GM23338 (cell line): ENCODE data around the gene NEK2. TPM values are rescaled to one million over a fixed set of nuclear protein-coding genes. Genes with fewer than 3 reads are reported as not detected.

Experiments used
- ATAC-seq: fragments of 200-7000 bp; cut with Tn5 transposase; 3 replicates; pipeline ENCODE4 v1.9.1; 2020
- DNase-seq: peaks from one replicate; pipeline ENCODE4 v3.0.0-alpha.2; 2015; ENCODE audit warnings: low spot score
- H2AFZ ChIP-seq: fragments of 200-600 bp; sonication (generic); 2 replicates; pipeline ENCODE4 v1.8.0; 2016; ENCODE audit warnings: antibody characterized with exemption, mild to moderate bottlenecking, moderate library complexity
- H3F3A ChIP-seq: fragments of 200-600 bp; sonication (generic); replicated peaks from 2 replicates; pipeline ENCODE4 v1.8.0; 2017; ENCODE audit warnings: antibody characterized with exemption, mixed run types, low read depth
- H3K27ac ChIP-seq: fragments of 200-600 bp; sonication (generic); 2 replicates; pipeline ENCODE4 v1.6.1; 2016; ENCODE audit warnings: low read depth
- H3K27me3 ChIP-seq: fragments of 200-600 bp; sonication (generic); 2 replicates; pipeline ENCODE4 v1.8.0; 2016; ENCODE audit warnings: mild to moderate bottlenecking, mixed run types, moderate library complexity; ENCODE audit not compliant: insufficient read depth
- H3K36me3 ChIP-seq: fragments of 200-600 bp; sonication (generic); 2 replicates; pipeline ENCODE4 v1.8.0; 2016; ENCODE audit warnings: mild to moderate bottlenecking; ENCODE audit not compliant: insufficient read depth
- H3K4me1 ChIP-seq: fragments of 200-600 bp; sonication (generic); 2 replicates; pipeline ENCODE4 v1.8.0; 2016; ENCODE audit warnings: mild to moderate bottlenecking, moderate library complexity; ENCODE audit not compliant: insufficient read depth
- H3K4me2 ChIP-seq: fragments of 200-600 bp; sonication (generic); 2 replicates; pipeline ENCODE4 v1.7.1; 2017; ENCODE audit warnings: mixed run types
- H3K4me3 ChIP-seq: fragments of 200-600 bp; sonication (generic); 2 replicates; pipeline ENCODE4 v1.6.1; 2016; ENCODE audit warnings: mixed run types
- H3K79me2 ChIP-seq: fragments of 200-600 bp; sonication (generic); replicated peaks from 2 replicates; pipeline ENCODE4 v1.8.0; 2017; ENCODE audit warnings: mild to moderate bottlenecking; ENCODE audit not compliant: insufficient read depth
- H3K9me2 ChIP-seq: fragments of 200-600 bp; sonication (generic); 2 replicates; pipeline ENCODE4 v1.8.0; 2017; ENCODE audit not compliant: insufficient read depth
- H4K20me1 ChIP-seq: fragments of 200-600 bp; sonication (generic); replicated peaks from 2 replicates; pipeline ENCODE4 v1.8.0; 2017; ENCODE audit warnings: mild to moderate bottlenecking; ENCODE audit not compliant: insufficient read depth
- H3K27ac Mint-ChIP-seq: 2 replicates; pipeline ENCODE4 v1.8.0; 2020; ENCODE audit warnings: inconsistent platforms, mild to moderate bottlenecking, moderate library complexity, mixed read lengths
- H3K27me3 Mint-ChIP-seq: 3 replicates; pipeline ENCODE4 v1.8.0; 2022; ENCODE audit warnings: low read depth, mild to moderate bottlenecking, moderate library complexity, mixed read lengths, inconsistent platforms; ENCODE audit not compliant: insufficient read depth, poor library complexity
- H3K36me3 Mint-ChIP-seq: 3 replicates; pipeline ENCODE4 v1.8.0; 2021; ENCODE audit warnings: low read depth, mild to moderate bottlenecking, inconsistent platforms, moderate library complexity, mixed read lengths
- H3K4me1 Mint-ChIP-seq: 3 replicates; pipeline ENCODE4 v1.8.0; 2020; ENCODE audit warnings: mild to moderate bottlenecking, inconsistent platforms, mixed read lengths
- H3K4me3 Mint-ChIP-seq: 3 replicates; pipeline ENCODE4 v1.8.0; 2021; ENCODE audit warnings: moderate library complexity, mild to moderate bottlenecking, inconsistent platforms, mixed read lengths
- H3K9me3 Mint-ChIP-seq: 3 replicates; pipeline ENCODE4 v1.8.0; 2020; ENCODE audit warnings: moderate library complexity, mild to moderate bottlenecking, inconsistent platforms, mixed read lengths
- CREB1 ChIP-seq: fragments of 250-450 bp; sonication (Bioruptor Pico); IDR thresholded peaks from 2 replicates; pipeline ENCODE4 v1.5.0; 2020; ENCODE audit warnings: low read depth, mild to moderate bottlenecking, moderate library complexity
- CTCF ChIP-seq, 2 experiments: fragments of 200-600 bp in 1 of 2; sonication (generic) in 1 of 2; conservative IDR thresholded peaks; 2 replicates each; pipeline versions ENCODE4 v1.5.1 to v1.6.1; 2016 to 2017; ENCODE audit warnings: antibody characterized with exemption in 2 of 2, low read depth in 2 of 2, mild to moderate bottlenecking in 2 of 2, moderate library complexity in 1 of 2
- ETS1 ChIP-seq: IDR thresholded peaks from 2 replicates; pipeline ENCODE4 v1.6.1; 2016; ENCODE audit warnings: antibody characterized with exemption
- EZH2 ChIP-seq: fragments of 200-600 bp; sonication (generic); IDR thresholded peaks from one replicate; pipeline ENCODE4 v1.8.0; 2017; ENCODE audit warnings: antibody characterized with exemption, mild to moderate bottlenecking, low read depth; ENCODE audit not compliant: unreplicated experiment
- EZH2phosphoT487 ChIP-seq: fragments of 200-600 bp; sonication (generic); IDR thresholded peaks from one replicate; pipeline ENCODE4 v1.8.1; 2018; ENCODE audit warnings: antibody characterized with exemption; ENCODE audit not compliant: unreplicated experiment
- JUNB ChIP-seq: IDR thresholded peaks from one replicate; pipeline ENCODE4 v1.6.1; 2016; ENCODE audit warnings: antibody characterized with exemption; ENCODE audit not compliant: unreplicated experiment
- NANOG ChIP-seq: IDR thresholded peaks from 2 replicates; pipeline ENCODE4 v1.6.1; 2016; ENCODE audit warnings: antibody characterized with exemption, borderline replicate concordance
- POLR2AphosphoS5 ChIP-seq: IDR thresholded peaks from 2 replicates; pipeline ENCODE4 v1.6.1; 2016; ENCODE audit warnings: antibody characterized with exemption, low read depth
- STAT1 ChIP-seq: IDR thresholded peaks from one replicate; pipeline ENCODE4 v1.6.1; 2016; ENCODE audit warnings: antibody characterized with exemption; ENCODE audit not compliant: unreplicated experiment
- ZNF114 ChIP-seq: fragments of 250-450 bp; sonication (Bioruptor Pico); IDR thresholded peaks from 2 replicates; pipeline ENCODE4 v1.5.0; 2020; ENCODE audit warnings: mild to moderate bottlenecking, moderate library complexity
- ZNF331 ChIP-seq: fragments of 250-450 bp; sonication (Bioruptor Pico); IDR thresholded peaks from 2 replicates; pipeline ENCODE4 v1.5.0; 2020; ENCODE audit warnings: low read depth, mild to moderate bottlenecking, moderate library complexity
- polyA plus RNA-seq: library from polyadenylated mRNA; unstranded; fragments of >200 nt; fragmentation: Nextera tagmentation; extraction: Ambion mirVana; gene quantifications from 2 replicates; pipeline ENCODE4 v1.2.1, GENCODE V29; 2016
- total RNA-seq: library from RNA; depleted of rRNA; stranded (reverse); fragments of >200 nt; shearing (Covaris generic); gene quantifications from 2 replicates; pipeline ENCODE4 v1.2.3, GENCODE V29; 2014
- TF ChIP-seq, protein P1 (sequence below): fragments of 250-450 bp; sonication (Bioruptor Pico); IDR thresholded peaks from 2 replicates; pipeline ENCODE4 v1.5.0; 2020; ENCODE audit warnings: mild to moderate bottlenecking, moderate library complexity
- TF ChIP-seq, protein P2 (sequence below): IDR thresholded peaks from one replicate; pipeline ENCODE4 v1.6.1; 2018; ENCODE audit warnings: antibody characterized with exemption; ENCODE audit not compliant: unreplicated experiment

Gene NEK2
- total and polyA plus RNA-seq, 2 experiments from 2014 or later = 17.0 to 24.9 TPM

DNA sequence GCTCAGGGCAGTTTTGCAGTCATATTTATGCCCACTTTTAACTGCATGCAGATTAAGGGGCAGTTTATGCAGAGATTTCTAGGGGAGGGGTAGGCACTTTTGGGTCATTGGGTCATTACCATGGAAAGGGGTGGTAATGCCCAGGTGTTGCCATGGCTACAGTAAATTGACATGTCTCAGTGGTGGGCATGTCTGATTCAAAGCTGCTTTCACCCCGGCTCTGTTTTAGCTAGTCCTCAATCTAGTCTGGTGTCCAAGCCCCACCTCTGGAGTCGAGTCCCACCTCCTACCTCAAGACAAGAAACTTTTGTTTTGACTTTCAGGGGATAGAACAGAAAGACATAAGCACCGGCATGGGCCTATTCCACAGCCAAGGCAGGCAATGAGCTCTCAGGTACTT lies 8.9 kb upstream of the NEK2 start:
- Mint-ChIP-seq H3K9me3 (no peaks in the 10 kb centered on the region), H3K27ac (no peak overlapping the region), H3K36me3 (no peaks in the 10 kb centered on the region), H3K27me3 (peaks cover 7% of the 10 kb centered on the region), H3K4me3 (no peak overlapping the region), H3K4me1 (peaks cover 6% of the 10 kb centered on the region; the same call in 2 of the 3 replicates)
- no peak for ATAC-seq
- H3K79me2 ChIP-seq = no peaks in the 10 kb centered on the region
- H2AFZ ChIP-seq = no peak overlapping the region
- H3F3A ChIP-seq = no peaks in the 10 kb centered on the region
- TF ChIP-seq STAT1 (no peak), ZNF114 (no peak), ZNF331 (no peak), POLR2AphosphoS5 (no peak), CREB1 (CRISPR knock-in tag) (no peak), EZH2phosphoT487 (no peak), EZH2 (no peak), NANOG (no peak), ETS1 (no peak), JUNB (no peak), CTCF (conservative IDR thresholded peaks at IDR 0.05; ENCODE audit: low read depth in 2 of 2) (no peak)
- TF ChIP-seq, protein P1, sequence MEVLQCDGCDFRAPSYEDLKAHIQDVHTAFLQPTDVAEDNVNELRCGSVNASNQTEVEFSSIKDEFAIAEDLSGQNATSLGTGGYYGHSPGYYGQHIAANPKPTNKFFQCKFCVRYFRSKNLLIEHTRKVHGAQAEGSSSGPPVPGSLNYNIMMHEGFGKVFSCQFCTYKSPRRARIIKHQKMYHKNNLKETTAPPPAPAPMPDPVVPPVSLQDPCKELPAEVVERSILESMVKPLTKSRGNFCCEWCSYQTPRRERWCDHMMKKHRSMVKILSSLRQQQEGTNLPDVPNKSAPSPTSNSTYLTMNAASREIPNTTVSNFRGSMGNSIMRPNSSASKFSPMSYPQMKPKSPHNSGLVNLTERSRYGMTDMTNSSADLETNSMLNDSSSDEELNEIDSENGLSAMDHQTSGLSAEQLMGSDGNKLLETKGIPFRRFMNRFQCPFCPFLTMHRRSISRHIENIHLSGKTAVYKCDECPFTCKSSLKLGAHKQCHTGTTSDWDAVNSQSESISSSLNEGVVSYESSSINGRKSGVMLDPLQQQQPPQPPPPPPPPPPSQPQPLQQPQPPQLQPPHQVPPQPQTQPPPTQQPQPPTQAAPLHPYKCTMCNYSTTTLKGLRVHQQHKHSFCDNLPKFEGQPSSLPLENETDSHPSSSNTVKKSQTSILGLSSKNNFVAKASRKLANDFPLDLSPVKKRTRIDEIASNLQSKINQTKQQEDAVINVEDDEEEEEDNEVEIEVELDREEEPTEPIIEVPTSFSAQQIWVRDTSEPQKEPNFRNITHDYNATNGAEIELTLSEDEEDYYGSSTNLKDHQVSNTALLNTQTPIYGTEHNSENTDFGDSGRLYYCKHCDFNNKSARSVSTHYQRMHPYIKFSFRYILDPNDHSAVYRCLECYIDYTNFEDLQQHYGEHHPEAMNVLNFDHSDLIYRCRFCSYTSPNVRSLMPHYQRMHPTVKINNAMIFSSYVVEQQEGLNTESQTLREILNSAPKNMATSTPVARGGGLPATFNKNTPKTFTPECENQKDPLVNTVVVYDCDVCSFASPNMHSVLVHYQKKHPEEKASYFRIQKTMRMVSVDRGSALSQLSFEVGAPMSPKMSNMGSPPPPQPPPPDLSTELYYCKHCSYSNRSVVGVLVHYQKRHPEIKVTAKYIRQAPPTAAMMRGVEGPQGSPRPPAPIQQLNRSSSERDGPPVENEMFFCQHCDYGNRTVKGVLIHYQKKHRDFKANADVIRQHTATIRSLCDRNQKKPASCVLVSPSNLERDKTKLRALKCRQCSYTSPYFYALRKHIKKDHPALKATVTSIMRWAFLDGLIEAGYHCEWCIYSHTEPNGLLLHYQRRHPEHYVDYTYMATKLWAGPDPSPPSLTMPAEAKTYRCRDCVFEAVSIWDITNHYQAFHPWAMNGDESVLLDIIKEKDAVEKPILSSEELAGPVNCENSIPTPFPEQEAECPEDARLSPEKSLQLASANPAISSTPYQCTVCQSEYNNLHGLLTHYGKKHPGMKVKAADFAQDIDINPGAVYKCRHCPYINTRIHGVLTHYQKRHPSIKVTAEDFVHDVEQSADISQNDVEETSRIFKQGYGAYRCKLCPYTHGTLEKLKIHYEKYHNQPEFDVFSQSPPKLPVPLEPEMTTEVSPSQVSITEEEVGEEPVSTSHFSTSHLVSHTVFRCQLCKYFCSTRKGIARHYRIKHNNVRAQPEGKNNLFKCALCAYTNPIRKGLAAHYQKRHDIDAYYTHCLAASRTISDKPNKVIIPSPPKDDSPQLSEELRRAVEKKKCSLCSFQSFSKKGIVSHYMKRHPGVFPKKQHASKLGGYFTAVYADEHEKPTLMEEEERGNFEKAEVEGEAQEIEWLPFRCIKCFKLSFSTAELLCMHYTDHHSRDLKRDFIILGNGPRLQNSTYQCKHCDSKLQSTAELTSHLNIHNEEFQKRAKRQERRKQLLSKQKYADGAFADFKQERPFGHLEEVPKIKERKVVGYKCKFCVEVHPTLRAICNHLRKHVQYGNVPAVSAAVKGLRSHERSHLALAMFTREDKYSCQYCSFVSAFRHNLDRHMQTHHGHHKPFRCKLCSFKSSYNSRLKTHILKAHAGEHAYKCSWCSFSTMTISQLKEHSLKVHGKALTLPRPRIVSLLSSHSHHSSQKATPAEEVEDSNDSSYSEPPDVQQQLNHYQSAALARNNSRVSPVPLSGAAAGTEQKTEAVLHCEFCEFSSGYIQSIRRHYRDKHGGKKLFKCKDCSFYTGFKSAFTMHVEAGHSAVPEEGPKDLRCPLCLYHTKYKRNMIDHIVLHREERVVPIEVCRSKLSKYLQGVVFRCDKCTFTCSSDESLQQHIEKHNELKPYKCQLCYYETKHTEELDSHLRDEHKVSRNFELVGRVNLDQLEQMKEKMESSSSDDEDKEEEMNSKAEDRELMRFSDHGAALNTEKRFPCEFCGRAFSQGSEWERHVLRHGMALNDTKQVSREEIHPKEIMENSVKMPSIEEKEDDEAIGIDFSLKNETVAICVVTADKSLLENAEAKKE (CRISPR knock-in tag) = no peak
- TF ChIP-seq, protein P2, sequence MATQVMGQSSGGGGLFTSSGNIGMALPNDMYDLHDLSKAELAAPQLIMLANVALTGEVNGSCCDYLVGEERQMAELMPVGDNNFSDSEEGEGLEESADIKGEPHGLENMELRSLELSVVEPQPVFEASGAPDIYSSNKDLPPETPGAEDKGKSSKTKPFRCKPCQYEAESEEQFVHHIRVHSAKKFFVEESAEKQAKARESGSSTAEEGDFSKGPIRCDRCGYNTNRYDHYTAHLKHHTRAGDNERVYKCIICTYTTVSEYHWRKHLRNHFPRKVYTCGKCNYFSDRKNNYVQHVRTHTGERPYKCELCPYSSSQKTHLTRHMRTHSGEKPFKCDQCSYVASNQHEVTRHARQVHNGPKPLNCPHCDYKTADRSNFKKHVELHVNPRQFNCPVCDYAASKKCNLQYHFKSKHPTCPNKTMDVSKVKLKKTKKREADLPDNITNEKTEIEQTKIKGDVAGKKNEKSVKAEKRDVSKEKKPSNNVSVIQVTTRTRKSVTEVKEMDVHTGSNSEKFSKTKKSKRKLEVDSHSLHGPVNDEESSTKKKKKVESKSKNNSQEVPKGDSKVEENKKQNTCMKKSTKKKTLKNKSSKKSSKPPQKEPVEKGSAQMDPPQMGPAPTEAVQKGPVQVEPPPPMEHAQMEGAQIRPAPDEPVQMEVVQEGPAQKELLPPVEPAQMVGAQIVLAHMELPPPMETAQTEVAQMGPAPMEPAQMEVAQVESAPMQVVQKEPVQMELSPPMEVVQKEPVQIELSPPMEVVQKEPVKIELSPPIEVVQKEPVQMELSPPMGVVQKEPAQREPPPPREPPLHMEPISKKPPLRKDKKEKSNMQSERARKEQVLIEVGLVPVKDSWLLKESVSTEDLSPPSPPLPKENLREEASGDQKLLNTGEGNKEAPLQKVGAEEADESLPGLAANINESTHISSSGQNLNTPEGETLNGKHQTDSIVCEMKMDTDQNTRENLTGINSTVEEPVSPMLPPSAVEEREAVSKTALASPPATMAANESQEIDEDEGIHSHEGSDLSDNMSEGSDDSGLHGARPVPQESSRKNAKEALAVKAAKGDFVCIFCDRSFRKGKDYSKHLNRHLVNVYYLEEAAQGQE = no peak
- no peaks in the 10 kb centered on the region for H4K20me1 ChIP-seq
- no peaks in the 10 kb centered on the region for H3K9me2 ChIP-seq
- no peaks in the 10 kb centered on the region for H3K27me3 ChIP-seq
- no peak overlapping the region for H3K4me3 ChIP-seq
- H3K4me2 ChIP-seq = no peak overlapping the region
- no peaks in the 10 kb centered on the region for H3K36me3 ChIP-seq
- H3K27ac ChIP-seq = no peak overlapping the region
- H3K4me1 ChIP-seq = no peaks in the 10 kb centered on the region
- DNase-seq = no peak
